PC-9 (cell line): ENCODE results near the gene DLG2.

ENCODE experiments used
- EZH2 ChIP-seq: fragments of 200-600 bp; sonication (generic); IDR thresholded peaks from 2 replicates; pipeline ENCODE4 v1.8.0; 2017; ENCODE audit warnings: antibody characterized with exemption, low read depth
- TF ChIP-seq, protein P1 (sequence below): fragments of 200-600 bp; sonication (generic); conservative IDR thresholded peaks from 2 replicates; pipeline ENCODE4 v1.6.1; 2017; ENCODE audit warnings: mixed run types, antibody characterized with exemption, mild to moderate bottlenecking, moderate library complexity

GRCh38 chr11:83540112-83540675 is 2086.9 kb downstream of the DLG2 start:
- TF ChIP-seq, protein P1, sequence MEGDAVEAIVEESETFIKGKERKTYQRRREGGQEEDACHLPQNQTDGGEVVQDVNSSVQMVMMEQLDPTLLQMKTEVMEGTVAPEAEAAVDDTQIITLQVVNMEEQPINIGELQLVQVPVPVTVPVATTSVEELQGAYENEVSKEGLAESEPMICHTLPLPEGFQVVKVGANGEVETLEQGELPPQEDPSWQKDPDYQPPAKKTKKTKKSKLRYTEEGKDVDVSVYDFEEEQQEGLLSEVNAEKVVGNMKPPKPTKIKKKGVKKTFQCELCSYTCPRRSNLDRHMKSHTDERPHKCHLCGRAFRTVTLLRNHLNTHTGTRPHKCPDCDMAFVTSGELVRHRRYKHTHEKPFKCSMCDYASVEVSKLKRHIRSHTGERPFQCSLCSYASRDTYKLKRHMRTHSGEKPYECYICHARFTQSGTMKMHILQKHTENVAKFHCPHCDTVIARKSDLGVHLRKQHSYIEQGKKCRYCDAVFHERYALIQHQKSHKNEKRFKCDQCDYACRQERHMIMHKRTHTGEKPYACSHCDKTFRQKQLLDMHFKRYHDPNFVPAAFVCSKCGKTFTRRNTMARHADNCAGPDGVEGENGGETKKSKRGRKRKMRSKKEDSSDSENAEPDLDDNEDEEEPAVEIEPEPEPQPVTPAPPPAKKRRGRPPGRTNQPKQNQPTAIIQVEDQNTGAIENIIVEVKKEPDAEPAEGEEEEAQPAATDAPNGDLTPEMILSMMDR = no peak
- no peak for TF ChIP-seq EZH2
